ENCODE results near the gene COL1A1. TPM values are rescaled to one million over a fixed set of nuclear protein-coding genes. Genes with fewer than 3 reads are reported as not detected.

COL1A1 gene
- total RNA-seq, 1 donor from 2014 or later: 12,796 TPM

DNA sequence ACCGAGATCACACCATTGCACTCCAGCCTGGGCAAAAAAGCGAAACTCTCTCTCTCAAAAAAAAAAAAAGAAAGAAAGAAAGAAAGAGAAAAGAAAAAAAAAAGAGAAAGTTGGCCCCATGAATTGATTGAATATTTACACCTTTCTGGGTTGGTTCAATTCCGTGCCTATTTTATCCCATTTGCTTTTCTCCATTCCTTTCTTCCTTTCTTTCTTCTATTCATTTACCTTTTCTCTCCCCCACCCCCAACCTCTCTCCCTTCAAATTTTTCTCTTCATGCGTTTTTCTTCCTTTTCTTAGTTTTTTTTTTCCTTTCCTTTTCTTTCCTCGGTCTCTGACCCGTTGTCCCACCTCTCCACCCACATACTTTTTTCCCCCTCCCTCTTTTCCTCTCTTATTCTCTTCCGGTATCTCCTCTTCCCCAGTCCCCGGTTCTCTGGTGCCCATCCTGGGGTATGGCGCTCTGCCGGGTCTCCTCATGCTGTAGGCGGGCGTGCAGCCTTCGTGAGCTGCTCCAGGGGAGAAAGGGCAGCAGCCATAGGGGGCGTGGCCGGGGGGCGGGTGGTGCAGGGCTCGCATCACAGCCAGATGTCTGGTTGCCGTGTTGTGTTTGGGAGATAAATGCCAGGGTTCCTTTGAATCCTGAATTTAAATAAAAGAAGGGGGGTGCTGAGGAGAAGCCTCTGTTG is 5.3 kb upstream of the COL1A1 start:
- no peaks in the 10 kb centered on the region for H3K9me3 Mint-ChIP-seq (ENCODE audit: unreplicated experiment)
- no peak for TF ChIP-seq EZH2 (IDR thresholded peaks at IDR 0.05; ENCODE audit: insufficient read depth, low read length)
- TF ChIP-seq, protein P1, sequence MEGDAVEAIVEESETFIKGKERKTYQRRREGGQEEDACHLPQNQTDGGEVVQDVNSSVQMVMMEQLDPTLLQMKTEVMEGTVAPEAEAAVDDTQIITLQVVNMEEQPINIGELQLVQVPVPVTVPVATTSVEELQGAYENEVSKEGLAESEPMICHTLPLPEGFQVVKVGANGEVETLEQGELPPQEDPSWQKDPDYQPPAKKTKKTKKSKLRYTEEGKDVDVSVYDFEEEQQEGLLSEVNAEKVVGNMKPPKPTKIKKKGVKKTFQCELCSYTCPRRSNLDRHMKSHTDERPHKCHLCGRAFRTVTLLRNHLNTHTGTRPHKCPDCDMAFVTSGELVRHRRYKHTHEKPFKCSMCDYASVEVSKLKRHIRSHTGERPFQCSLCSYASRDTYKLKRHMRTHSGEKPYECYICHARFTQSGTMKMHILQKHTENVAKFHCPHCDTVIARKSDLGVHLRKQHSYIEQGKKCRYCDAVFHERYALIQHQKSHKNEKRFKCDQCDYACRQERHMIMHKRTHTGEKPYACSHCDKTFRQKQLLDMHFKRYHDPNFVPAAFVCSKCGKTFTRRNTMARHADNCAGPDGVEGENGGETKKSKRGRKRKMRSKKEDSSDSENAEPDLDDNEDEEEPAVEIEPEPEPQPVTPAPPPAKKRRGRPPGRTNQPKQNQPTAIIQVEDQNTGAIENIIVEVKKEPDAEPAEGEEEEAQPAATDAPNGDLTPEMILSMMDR (IDR thresholded peaks at IDR 0.05; ENCODE audit: insufficient read depth, low read depth, low read length): no peak
- peaks cover 50% of the 10 kb centered on the region for H3K79me2 ChIP-seq (ENCODE audit: insufficient read depth, low read length)
- H3K27me3 Mint-ChIP-seq (ENCODE audit: low read depth, unreplicated experiment): no peaks in the 10 kb centered on the region
- H3K4me1 ChIP-seq (ENCODE audit: insufficient read depth, low read length): peaks cover 95% of the 10 kb centered on the region
- peak; percentile 55 for DNase-seq (ENCODE audit: low read depth)
- no peaks in the 10 kb centered on the region for H3K9me3 ChIP-seq (ENCODE audit: insufficient read depth, low read depth, low read length)
- no peaks in the 10 kb centered on the region for H3K36me3 ChIP-seq (ENCODE audit: insufficient read depth, low read length)
- peak overlapping the region; percentile 64 for H3K9ac ChIP-seq (ENCODE audit: low read length)
- peak overlapping the region; percentile 100 for H3K27ac ChIP-seq (ENCODE audit: low read depth, low read length)
- H4K20me1 ChIP-seq (ENCODE audit: insufficient read depth, low read length): no peaks in the 10 kb centered on the region
- FAIRE-seq: no peak
- no peak overlapping the region for H3K4me3 ChIP-seq (ENCODE audit: insufficient read depth, low read depth, low read length)
- no peaks in the 10 kb centered on the region for H3K36me3 Mint-ChIP-seq (ENCODE audit: low read depth, unreplicated experiment)
- peak overlapping the region; percentile 50 for H3K4me3 Mint-ChIP-seq (ENCODE audit: unreplicated experiment)
- no peaks in the 10 kb centered on the region for H3K27me3 ChIP-seq (ENCODE audit: insufficient read depth, low read length)
- no peak overlapping the region for H2AFZ ChIP-seq (ENCODE audit: low read depth, low read length)
- peak overlapping the region; percentile 79 for H3K4me2 ChIP-seq (ENCODE audit: low read length)
- H3K27ac Mint-ChIP-seq (ENCODE audit: unreplicated experiment): peak overlapping the region; percentile 100
- H3K4me1 Mint-ChIP-seq (ENCODE audit: low read depth, unreplicated experiment): peaks cover 82% of the 10 kb centered on the region

DNA sequence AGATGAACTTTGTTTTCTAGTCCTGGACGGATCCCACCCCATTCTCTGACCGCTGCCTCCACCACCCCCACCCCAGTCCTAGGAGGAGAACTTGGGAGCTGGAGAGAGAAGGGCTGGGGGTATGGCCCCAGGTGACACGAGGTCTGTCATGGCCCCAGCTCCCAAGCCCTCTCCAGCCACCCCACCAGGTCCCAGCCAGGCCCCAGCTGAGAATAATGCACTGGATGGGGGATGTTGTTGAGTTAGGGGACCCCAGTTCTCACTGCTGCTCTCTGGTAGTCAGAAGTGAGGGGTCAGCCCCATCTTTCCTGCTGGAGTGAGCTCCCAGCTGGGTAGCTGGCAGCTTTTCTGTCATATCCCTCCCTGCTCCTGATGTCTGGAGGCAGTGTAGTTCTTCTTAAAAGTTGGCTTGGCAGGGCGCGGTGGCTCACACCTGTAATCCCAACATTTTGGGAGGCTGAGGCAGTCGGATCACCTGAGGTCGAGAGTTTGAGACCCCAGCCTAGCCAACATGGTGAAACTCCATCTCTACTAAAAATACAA is 4.6 kb upstream of the COL1A1 start:
- Mint-ChIP-seq H3K4me1 (ENCODE audit: low read depth, unreplicated experiment) (peaks cover 75% of the 10 kb centered on the region), H3K36me3 (ENCODE audit: low read depth, unreplicated experiment) (peaks cover 4% of the 10 kb centered on the region), H3K27me3 (ENCODE audit: low read depth, unreplicated experiment) (no peaks in the 10 kb centered on the region), H3K9me3 (ENCODE audit: unreplicated experiment) (no peaks in the 10 kb centered on the region), H3K4me3 (ENCODE audit: unreplicated experiment) (peak overlapping the region; percentile 27), H3K27ac (ENCODE audit: unreplicated experiment) (peak overlapping the region; percentile 100)
- Histone ChIP-seq H3K4me1 (ENCODE audit: insufficient read depth, low read length) (peaks cover 90% of the 10 kb centered on the region), H2AFZ (ENCODE audit: low read depth, low read length) (no peak overlapping the region), H3K9ac (ENCODE audit: low read length) (peak overlapping the region; percentile 80), H4K20me1 (ENCODE audit: insufficient read depth, low read length) (peaks cover 3% of the 10 kb centered on the region), H3K9me3 (ENCODE audit: insufficient read depth, low read depth, low read length) (no peaks in the 10 kb centered on the region), H3K36me3 (ENCODE audit: insufficient read depth, low read length) (no peaks in the 10 kb centered on the region), H3K4me3 (ENCODE audit: insufficient read depth, low read depth, low read length) (no peak overlapping the region), H3K4me2 (ENCODE audit: low read length) (peak overlapping the region; percentile 89), H3K79me2 (ENCODE audit: insufficient read depth, low read length) (peaks cover 53% of the 10 kb centered on the region), H3K27ac (ENCODE audit: low read depth, low read length) (peak overlapping the region; percentile 98), H3K27me3 (ENCODE audit: insufficient read depth, low read length) (no peaks in the 10 kb centered on the region)
- TF ChIP-seq, protein P1 (IDR thresholded peaks at IDR 0.05; ENCODE audit: insufficient read depth, low read depth, low read length): no peak
- TF ChIP-seq EZH2 (IDR thresholded peaks at IDR 0.05; ENCODE audit: insufficient read depth, low read length): no peak
- FAIRE-seq (no peak), DNase-seq (ENCODE audit: low read depth) (no peak)
